T-helper 2 cell treated with Interferon-gamma antibody and Interleukin-4, amounts not matched to agents 5 μg/mL and 100 μg/mL, for 36 hours (primary cell): ENCODE data around the gene SMIM33.

Experiments
- DNase-seq: peaks from one replicate; pipeline ENCODE4 v3.0.0; 2021; ENCODE audit warnings: low spot score
- H3K27ac Mint-ChIP-seq: one replicate; pipeline ENCODE4 v1.8.0; 2021; ENCODE audit warnings: mild to moderate bottlenecking, mixed read lengths
- H3K27me3 Mint-ChIP-seq: one replicate; pipeline ENCODE4 v1.8.0; 2021; ENCODE audit warnings: low read depth, mixed read lengths
- H3K36me3 Mint-ChIP-seq: one replicate; pipeline ENCODE4 v1.8.0; 2021; ENCODE audit warnings: low read depth, mixed read lengths
- H3K4me1 Mint-ChIP-seq: one replicate; pipeline ENCODE4 v1.8.0; 2021; ENCODE audit warnings: low read depth, mixed read lengths
- H3K4me3 Mint-ChIP-seq: one replicate; pipeline ENCODE4 v1.8.0; 2022; ENCODE audit warnings: mild to moderate bottlenecking, moderate library complexity, mixed read lengths
- H3K9me3 Mint-ChIP-seq: one replicate; pipeline ENCODE4 v1.8.0; 2021; ENCODE audit warnings: mixed read lengths

SMIM33 gene

DNA sequence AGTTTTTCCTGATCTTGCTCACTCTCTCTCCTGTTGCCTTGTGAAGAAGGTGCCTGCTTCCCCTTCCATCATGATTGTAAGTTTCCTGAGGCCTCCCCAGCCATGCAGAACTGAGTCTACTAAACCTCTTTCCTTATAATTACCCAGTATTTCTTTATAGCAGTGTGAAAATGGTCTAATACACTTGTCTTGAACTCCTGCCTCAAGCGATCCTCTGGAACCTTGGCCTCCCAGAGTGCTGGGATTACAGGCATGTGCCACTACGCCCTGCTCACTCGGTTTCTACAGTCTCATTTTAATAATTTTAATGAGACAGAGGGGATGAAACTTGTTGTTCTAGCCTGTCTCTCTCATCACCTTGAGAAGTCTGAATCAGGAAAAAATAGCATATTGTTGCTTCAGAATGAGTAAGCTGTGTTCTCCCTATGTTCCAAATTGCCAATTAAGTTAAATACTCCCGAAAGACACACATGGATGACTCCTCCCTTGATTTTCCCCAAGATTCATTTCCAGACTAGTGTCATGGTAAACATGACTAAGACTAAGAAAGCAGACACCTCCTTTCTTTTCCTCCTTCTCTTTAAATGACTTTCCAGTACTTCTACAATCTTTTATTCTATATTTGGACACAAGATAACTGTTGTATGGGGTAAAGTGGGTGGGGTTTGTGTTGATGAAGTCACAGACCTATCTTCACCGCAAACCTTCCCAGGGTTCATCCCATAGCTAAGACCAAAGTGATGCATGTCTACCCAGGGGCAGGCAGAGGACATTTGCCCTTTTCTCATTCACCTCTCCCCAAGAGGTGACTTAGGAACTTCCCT, 23.6 kb upstream of the SMIM33 start:
- no peaks in the 10 kb centered on the region for H3K9me3 Mint-ChIP-seq
- DNase-seq, result peak; percentile 77
- H3K4me1 Mint-ChIP-seq, result peaks cover 52% of the 10 kb centered on the region
- peaks cover 3% of the 10 kb centered on the region for H3K36me3 Mint-ChIP-seq
- peak overlapping the region; percentile 84 for H3K27ac Mint-ChIP-seq
- H3K4me3 Mint-ChIP-seq, result peak overlapping the region; percentile 49
- no peaks in the 10 kb centered on the region for H3K27me3 Mint-ChIP-seq

DNA sequence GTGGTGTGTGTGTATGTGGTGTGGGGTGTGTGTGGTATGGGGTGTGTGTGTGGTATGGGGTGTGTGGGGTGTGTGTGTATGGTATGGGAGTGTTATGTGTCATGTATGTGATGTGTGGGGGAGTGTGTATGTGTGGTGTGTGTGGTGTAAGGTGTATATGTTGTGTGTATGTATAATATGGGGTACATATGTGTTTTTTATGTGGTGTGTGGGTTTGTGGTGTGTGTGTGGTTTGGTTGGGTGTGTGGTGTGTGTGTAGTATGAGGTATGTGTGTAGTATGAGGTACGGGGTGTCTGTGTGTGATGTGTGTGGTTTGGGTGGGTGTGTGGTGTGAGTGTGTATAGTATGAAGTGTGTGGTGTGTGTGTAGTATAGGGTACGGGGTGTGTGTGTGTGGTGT, 19.6 kb upstream of the SMIM33 start:
- no peaks in the 10 kb centered on the region for H3K27me3 Mint-ChIP-seq
- peaks cover 42% of the 10 kb centered on the region for H3K4me1 Mint-ChIP-seq
- H3K36me3 Mint-ChIP-seq, result peaks cover 3% of the 10 kb centered on the region
- no peaks in the 10 kb centered on the region for H3K9me3 Mint-ChIP-seq
- no peak overlapping the region for H3K27ac Mint-ChIP-seq
- no peak for DNase-seq
- H3K4me3 Mint-ChIP-seq, result no peak overlapping the region

DNA sequence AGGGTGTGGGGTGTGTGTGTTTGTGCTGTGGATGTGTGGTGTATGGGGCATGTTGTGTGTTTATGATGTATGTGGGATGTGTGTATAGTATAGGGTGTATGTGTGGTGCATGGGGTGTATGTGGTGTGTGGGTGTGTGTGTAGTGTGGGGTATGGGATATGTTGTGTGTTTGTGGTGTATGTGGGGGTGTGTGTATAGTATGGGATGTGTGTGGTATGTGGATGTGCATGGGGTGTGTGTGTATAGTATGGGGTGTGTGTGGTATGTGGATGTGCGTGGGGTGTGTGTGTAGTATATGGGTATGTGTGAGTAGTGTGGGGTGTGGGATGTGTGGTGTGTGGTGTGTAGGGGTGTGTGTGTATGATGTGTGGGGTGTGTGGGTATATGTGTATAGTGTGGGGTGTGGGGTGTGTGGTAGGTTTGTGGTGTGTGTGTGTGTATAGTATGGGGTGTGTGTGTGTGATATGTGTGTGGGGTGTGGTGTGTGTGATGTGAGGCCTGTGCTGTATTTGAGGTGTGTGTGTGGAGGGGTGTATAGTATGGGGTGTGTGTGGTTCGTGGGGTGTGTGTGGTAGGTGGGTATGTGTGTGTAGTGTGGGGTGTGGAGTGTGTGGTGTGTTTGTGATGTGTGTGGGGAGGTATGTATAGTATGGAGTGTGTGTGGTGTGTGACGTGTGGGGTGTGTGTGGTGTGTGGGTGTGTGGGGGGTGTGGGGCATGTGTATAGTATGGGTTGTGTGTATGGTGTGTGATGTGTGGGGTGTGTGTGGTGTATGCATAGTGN, 18.7 kb upstream of the SMIM33 start:
- DNase-seq, result no peak
- Mint-ChIP-seq H3K27ac (no peak overlapping the region), H3K9me3 (no peaks in the 10 kb centered on the region), H3K27me3 (no peaks in the 10 kb centered on the region), H3K36me3 (peaks cover 3% of the 10 kb centered on the region), H3K4me3 (no peak overlapping the region), H3K4me1 (peaks cover 40% of the 10 kb centered on the region)

GRCh38 chr5:139453683-139454567, 16.9 kb upstream of the SMIM33 start:
- H3K4me1 Mint-ChIP-seq, result peaks cover 33% of the 10 kb centered on the region
- H3K27me3 Mint-ChIP-seq, result no peaks in the 10 kb centered on the region
- H3K27ac Mint-ChIP-seq, result peak overlapping the region; percentile 72
- H3K9me3 Mint-ChIP-seq, result no peaks in the 10 kb centered on the region
- H3K36me3 Mint-ChIP-seq, result no peaks in the 10 kb centered on the region
- H3K4me3 Mint-ChIP-seq, result no peak overlapping the region
- DNase-seq, result no peak

GRCh38 chr5:139454568-139455290, 16.1 kb upstream of the SMIM33 start:
- Mint-ChIP-seq H3K27ac (peak overlapping the region; percentile 72), H3K9me3 (no peaks in the 10 kb centered on the region), H3K4me3 (no peak overlapping the region), H3K27me3 (no peaks in the 10 kb centered on the region), H3K4me1 (peaks cover 38% of the 10 kb centered on the region), H3K36me3 (no peaks in the 10 kb centered on the region)
- DNase-seq, result no peak

DNA sequence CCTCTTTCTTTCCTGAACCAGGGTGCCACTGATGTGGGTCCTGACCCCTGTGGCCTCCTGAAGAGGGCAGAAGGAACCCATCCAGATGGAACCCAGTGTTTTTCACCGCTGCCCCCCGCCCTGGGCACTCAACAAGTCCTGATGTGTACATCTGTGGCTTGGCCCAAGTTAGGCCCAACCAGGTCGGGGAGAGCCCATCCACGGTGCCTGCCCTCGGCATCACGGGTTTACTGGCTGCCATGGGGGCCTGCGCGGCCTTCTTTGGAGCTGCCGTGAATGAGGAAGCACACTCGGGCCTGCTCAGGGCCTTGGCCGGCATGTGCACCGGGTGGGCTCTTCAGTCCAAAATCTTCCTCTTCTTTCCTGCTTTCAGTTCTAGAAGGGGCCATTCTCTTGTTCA, 14.0 kb upstream of the SMIM33 start:
- Mint-ChIP-seq H3K36me3 (no peaks in the 10 kb centered on the region), H3K4me3 (no peak overlapping the region), H3K27me3 (no peaks in the 10 kb centered on the region), H3K9me3 (no peaks in the 10 kb centered on the region), H3K27ac (peak overlapping the region; percentile 95), H3K4me1 (peaks cover 53% of the 10 kb centered on the region)
- no peak for DNase-seq

GRCh38 chr5:139457241-139457640, 13.6 kb upstream of the SMIM33 start:
- Mint-ChIP-seq H3K4me1 (peaks cover 55% of the 10 kb centered on the region), H3K27ac (peak overlapping the region; percentile 95), H3K9me3 (no peaks in the 10 kb centered on the region), H3K4me3 (peak overlapping the region; percentile 41), H3K27me3 (no peaks in the 10 kb centered on the region), H3K36me3 (no peaks in the 10 kb centered on the region)
- DNase-seq, result no peak

GRCh38 chr5:139457653-139458306, 13.0 kb upstream of the SMIM33 start:
- Mint-ChIP-seq H3K4me1 (peaks cover 55% of the 10 kb centered on the region), H3K4me3 (peak overlapping the region; percentile 41), H3K27me3 (no peaks in the 10 kb centered on the region), H3K36me3 (no peaks in the 10 kb centered on the region), H3K9me3 (no peaks in the 10 kb centered on the region), H3K27ac (peak overlapping the region; percentile 95)
- DNase-seq, result no peak

- H3K4me3 Mint-ChIP-seq, result peak overlapping the region; percentile 86
- H3K4me1 Mint-ChIP-seq, result peaks cover 51% of the 10 kb centered on the region
- H3K9me3 Mint-ChIP-seq, result no peaks in the 10 kb centered on the region
- no peaks in the 10 kb centered on the region for H3K36me3 Mint-ChIP-seq
- peak; percentile 84 for DNase-seq
- H3K27me3 Mint-ChIP-seq, result no peaks in the 10 kb centered on the region
- peak overlapping the region; percentile 95 for H3K27ac Mint-ChIP-seq
These were observed 12.0 kb upstream of the SMIM33 start for GRCh38 chr5:139458580-139459407.

- Mint-ChIP-seq H3K27ac (peak overlapping the region; percentile 95), H3K36me3 (no peaks in the 10 kb centered on the region), H3K9me3 (no peaks in the 10 kb centered on the region), H3K4me3 (peak overlapping the region; percentile 86), H3K4me1 (peaks cover 46% of the 10 kb centered on the region), H3K27me3 (no peaks in the 10 kb centered on the region)
- peak; percentile 62 for DNase-seq
These were observed 11.3 kb upstream of the SMIM33 start for GRCh38 chr5:139459451-139459934.

DNA sequence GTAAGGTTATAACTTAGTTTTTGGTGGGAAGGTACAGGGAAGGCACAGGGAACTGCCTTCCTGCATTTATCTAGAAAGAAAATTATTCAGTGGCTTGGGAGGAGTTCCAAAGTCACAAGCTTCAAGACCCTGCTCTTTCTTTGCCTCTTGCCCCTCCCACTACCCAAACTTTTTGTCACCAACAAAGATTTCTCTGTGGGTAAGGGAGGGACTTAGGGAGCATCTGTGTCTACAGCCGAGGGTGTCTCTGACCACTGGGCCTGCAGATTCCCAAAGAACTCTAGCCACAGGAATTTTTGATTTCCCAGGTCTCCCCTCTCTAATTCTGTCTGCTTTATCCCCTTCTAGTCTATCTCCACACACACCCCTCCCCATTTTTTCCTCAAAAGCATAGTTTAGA, 10.3 kb upstream of the SMIM33 start:
- no peaks in the 10 kb centered on the region for H3K36me3 Mint-ChIP-seq
- DNase-seq, result no peak
- peak overlapping the region; percentile 95 for H3K27ac Mint-ChIP-seq
- peak overlapping the region; percentile 86 for H3K4me3 Mint-ChIP-seq
- peaks cover 44% of the 10 kb centered on the region for H3K4me1 Mint-ChIP-seq
- no peaks in the 10 kb centered on the region for H3K27me3 Mint-ChIP-seq
- H3K9me3 Mint-ChIP-seq, result no peaks in the 10 kb centered on the region

GRCh38 chr5:139461176-139461575, 9.6 kb upstream of the SMIM33 start:
- H3K9me3 Mint-ChIP-seq, result no peaks in the 10 kb centered on the region
- no peak overlapping the region for H3K27ac Mint-ChIP-seq
- H3K4me3 Mint-ChIP-seq, result no peak overlapping the region
- DNase-seq, result no peak
- H3K4me1 Mint-ChIP-seq, result peaks cover 42% of the 10 kb centered on the region
- H3K36me3 Mint-ChIP-seq, result no peaks in the 10 kb centered on the region
- no peaks in the 10 kb centered on the region for H3K27me3 Mint-ChIP-seq
